GM19023 (cell line): ENCODE results near the gene TRAM2.
"Not testable (repeated sequence)": the region's sequence is repeated elsewhere in the genome, so short reads cannot be mapped to it uniquely, and the experiment has no call there.

Source experiments
- ATAC-seq: cut with Tn5 transposase; IDR thresholded peaks from one replicate; pipeline ENCODE4 v1.9.1; 2021; ENCODE audit warnings: mild to moderate bottlenecking, moderate library complexity; ENCODE audit not compliant: unreplicated experiment

Gene TRAM2

GRCh38 chr6:52497652-52498408 is 79.0 kb downstream of the TRAM2 start:
- peak; percentile 74 for ATAC-seq

GRCh38 chr6:52496631-52497030 is 80.2 kb downstream of the TRAM2 start:
- ATAC-seq, result no peak

GRCh38 chr6:52495922-52496321 is 80.9 kb downstream of the TRAM2 start:
- ATAC-seq, result no peak

- ATAC-seq, result no peak
These were observed 82.4 kb downstream of the TRAM2 start for GRCh38 chr6:52494298-52495072.

GRCh38 chr6:52493669-52494068 is 83.2 kb downstream of the TRAM2 start:
- no peak for ATAC-seq

GRCh38 chr6:52491203-52492069 is 85.4 kb downstream of the TRAM2 start:
- peak; percentile 71 for ATAC-seq

- no peak for ATAC-seq
These were observed 87.0 kb downstream of the TRAM2 start for GRCh38 chr6:52489881-52490280.

- no peak for ATAC-seq
These were observed 93.2 kb downstream of the TRAM2 start for GRCh38 chr6:52483671-52484003.

GRCh38 chr6:52482903-52483670 is 93.8 kb downstream of the TRAM2 start:
- ATAC-seq, result no peak

GRCh38 chr6:52475307-52475706 is 101.6 kb downstream of the TRAM2 start:
- ATAC-seq, result no peak

GRCh38 chr6:52474173-52474572 is 102.7 kb downstream of the TRAM2 start:
- ATAC-seq, result no peak

GRCh38 chr6:52461194-52461593 is 115.7 kb downstream of the TRAM2 start:
- not testable (repeated sequence) for ATAC-seq

GRCh38 chr6:52457096-52457495 is 119.8 kb downstream of the TRAM2 start:
- ATAC-seq, result no peak

- no peak for ATAC-seq
These were observed 122.3 kb downstream of the TRAM2 start for GRCh38 chr6:52454556-52454955.
